DMS79 (cell line): ENCODE results near the gene SYNM.
"Not testable (repeated sequence)": the region's sequence is repeated elsewhere in the genome, so short reads cannot be mapped to it uniquely, and the experiment has no call there.

Source experiments
- DNase-seq: peaks from one replicate; lab custom pipeline; 2025; lab: John Stamatoyannopoulos, UW

Gene SYNM

DNA sequence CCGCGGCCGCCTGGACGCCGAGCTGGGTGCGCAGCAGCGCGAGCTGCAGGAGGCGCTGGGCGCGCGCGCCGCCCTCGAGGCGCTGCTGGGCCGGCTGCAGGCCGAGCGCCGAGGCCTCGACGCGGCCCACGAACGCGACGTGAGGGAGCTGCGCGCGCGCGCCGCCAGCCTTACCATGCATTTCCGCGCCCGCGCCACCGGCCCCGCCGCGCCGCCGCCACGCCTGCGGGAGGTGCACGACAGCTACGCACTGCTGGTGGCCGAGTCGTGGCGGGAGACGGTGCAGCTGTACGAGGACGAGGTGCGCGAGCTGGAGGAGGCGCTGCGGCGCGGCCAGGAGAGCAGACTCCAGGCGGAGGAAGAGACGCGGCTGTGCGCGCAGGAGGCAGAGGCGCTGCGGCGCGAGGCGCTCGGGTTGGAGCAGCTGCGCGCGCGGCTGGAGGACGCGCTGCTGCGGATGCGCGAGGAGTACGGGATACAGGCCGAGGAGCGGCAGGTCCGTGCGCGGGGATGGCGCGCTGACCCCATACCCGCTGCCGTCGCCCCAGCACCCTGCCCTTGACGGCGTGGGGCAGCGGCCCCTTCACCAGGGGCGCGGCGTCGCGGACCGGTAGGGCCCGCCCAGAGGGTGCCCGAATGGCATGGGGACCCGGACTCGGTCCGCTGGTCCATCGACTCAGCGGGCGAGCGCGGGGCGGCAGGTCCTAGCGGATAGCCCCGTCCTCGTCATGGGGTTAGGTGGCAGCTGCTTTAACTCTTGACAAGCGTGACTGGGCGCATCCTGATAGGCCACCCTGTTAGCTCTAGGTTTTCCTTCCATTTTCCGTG lies 848 bp downstream of the SYNM start:
- DNase-seq = no peak

DNA sequence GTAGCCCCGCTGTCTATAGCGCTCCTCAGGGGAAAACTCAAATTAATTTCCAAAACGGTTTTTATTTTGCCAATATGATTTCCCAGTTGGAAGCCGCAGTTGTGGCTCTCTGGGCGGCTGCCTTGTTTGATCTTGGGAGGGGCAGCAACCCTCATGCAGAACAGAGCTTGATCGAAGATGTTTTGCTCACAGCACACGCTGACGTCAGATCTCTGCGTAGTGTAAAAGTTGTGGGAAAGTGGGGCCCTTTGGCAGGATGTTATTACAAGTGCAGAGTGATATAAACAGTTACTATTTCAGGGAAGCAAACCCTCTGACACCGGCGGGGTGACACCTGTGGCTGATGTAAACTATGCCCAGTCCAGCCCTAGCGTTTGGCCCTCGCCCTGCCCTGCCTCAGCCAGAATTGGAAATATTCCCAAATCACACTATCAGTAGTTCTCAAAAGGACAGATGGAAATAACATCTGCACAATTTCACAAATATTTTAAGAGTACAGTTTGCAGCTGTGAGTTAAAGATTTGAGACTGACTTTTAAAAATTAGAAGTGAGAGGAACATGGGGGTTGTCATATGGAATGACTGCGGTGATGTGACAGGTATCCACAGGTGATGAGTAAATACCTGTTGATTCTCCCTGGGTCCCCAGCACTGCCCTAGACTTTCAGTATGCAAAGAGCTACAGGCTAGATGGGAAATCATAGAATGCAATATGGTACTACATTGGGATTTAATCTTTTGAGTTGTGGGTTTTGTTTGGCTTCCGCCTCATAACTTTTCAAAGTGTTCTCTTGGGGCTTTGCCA lies 1.7 kb downstream of the SYNM start:
- DNase-seq = no peak

DNA sequence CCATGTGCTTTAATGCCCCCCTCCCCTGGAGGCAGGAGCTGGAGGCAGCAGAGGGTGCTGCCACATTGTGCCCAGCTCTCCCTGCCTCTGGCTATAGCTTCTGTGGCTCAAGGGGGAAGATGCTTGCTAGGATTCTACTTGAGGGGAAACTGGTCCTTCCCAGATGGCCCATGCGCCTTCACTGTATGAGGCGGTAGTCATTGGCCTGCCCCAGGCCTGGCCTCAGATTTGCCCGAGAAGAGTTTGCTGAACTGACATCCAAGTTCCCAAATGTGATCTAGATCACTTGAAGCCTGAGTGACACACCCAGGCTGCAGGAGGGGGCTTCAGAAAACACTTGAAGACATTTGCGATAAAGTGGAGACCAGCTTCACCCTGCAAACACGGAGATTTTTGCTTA lies 4.1 kb downstream of the SYNM start:
- no peak for DNase-seq

GRCh38 chr15:99109555-99110021 lies 4.7 kb downstream of the SYNM start:
- DNase-seq = no peak

GRCh38 chr15:99110093-99110492 lies 5.2 kb downstream of the SYNM start:
- no peak for DNase-seq

GRCh38 chr15:99110581-99111320 lies 5.9 kb downstream of the SYNM start:
- DNase-seq = no peak

GRCh38 chr15:99111641-99112040 lies 6.8 kb downstream of the SYNM start:
- not testable (repeated sequence) for DNase-seq

DNA sequence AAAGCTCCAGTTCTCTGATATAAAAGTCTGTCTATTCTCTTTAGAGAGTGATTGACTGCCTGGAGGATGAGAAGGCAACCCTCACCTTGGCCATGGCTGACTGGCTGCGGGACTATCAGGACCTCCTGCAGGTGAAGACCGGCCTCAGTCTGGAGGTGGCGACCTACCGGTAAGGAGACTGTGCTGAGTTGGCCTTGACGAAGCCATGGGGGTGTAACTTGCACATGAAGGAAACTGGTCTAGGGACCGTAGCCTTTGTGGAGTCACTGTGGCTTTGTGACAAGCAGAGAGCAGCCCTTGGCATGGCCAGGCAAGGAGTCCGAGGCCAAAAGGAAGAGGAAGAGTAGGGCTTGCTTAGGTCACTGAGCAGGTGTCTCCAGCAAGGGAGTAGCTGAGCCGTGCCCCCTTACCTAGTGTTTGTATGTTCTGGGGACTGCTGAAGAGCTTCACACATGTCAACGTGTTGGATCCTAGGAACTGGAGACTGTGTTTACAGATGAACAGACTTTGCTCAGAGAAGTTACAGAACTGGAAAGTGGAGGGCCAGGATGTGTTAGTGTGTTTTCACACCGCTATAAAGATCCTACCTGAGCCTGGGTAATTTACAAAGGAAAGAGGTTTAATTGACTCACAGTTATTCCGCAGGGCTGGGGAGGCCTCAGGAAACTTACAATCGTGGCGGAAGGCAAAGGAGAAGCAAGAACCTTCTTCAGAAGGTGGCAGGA lies 8.8 kb downstream of the SYNM start:
- no peak for DNase-seq

- no peak for DNase-seq
These were observed 9.8 kb downstream of the SYNM start for GRCh38 chr15:99114511-99115299.

DNA sequence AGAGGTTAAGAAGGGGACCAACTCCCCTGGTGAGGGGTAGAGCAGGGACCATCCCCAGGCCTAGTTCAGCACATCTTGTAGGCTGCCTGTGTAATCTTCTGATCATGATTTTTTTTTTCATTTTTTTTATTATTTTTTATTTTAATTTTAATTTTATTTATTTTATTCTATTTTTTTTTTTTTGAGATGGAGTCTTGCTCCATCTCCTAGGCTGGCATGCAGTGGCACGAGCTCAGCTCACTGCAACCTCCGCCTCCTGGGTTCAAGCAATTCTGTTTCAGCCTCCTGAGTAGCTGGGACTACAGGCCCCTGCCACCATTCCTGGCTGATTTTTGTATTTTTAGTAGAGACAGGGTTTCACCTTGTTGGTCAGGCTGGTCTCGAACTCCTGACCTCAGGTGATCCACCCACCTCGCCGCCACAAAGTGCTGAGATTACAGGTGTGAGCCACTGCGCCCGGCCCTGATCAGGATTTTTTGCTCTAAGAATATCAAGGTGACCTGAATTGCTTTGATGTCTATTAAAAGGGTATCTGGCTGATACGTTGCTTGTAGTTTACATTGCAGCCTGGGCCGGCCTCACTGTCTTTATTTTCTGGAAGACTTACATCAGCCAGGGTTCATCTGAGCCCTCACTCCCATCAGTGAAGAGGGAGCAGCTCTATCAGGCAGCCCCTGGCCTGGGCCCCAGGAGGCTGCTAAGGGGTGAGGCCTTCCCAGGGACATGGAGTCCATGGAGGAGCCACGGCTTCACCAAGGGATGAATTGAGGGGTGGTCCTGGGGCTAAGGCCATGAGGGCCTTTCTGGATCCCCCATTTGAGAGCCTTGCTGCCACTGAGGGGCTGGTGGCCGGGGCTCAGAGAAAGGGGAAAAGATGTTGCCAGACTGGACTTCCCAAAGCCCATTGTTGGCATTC lies 10.7 kb downstream of the SYNM start:
- no peak for DNase-seq

GRCh38 chr15:99117111-99117510 lies 12.2 kb downstream of the SYNM start:
- DNase-seq = no peak

DNA sequence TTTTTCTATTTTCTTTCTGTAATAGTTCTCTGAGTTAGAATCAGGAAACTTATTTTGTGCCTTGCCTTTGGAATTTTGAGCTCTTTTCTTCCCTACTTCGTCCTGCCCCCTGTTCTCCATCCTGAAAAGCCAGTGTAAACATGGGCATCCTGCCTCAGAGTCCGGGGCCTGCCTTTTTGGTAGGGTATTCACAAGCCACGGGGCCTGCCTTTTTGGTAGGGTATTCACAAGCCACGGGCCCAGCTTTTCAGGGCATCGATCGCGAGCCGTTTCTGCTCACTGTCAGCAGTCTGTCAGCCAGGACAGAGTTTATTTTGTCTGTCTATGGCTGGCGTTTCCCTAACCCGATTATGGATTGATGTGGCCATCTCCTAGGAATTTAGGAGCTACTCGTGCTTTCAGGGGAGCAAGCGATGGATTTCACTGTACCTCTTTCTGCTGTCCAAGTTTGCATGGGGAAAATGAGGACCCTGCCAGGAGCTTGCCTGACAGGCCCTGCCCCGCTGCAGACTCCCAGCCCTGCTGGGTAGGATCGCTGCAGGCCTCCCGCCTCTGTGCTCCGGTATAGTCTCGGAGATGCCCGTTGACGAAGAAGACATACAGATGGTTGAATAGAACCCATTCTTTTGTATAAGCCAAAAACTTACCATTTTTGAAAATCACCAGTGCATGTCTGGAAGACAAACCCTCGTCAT lies 12.8 kb downstream of the SYNM start:
- no peak for DNase-seq

- no peak for DNase-seq
These were observed 13.4 kb downstream of the SYNM start for GRCh38 chr15:99118258-99118632.

GRCh38 chr15:99118801-99119546 lies 14.1 kb downstream of the SYNM start:
- DNase-seq = no peak

DNA sequence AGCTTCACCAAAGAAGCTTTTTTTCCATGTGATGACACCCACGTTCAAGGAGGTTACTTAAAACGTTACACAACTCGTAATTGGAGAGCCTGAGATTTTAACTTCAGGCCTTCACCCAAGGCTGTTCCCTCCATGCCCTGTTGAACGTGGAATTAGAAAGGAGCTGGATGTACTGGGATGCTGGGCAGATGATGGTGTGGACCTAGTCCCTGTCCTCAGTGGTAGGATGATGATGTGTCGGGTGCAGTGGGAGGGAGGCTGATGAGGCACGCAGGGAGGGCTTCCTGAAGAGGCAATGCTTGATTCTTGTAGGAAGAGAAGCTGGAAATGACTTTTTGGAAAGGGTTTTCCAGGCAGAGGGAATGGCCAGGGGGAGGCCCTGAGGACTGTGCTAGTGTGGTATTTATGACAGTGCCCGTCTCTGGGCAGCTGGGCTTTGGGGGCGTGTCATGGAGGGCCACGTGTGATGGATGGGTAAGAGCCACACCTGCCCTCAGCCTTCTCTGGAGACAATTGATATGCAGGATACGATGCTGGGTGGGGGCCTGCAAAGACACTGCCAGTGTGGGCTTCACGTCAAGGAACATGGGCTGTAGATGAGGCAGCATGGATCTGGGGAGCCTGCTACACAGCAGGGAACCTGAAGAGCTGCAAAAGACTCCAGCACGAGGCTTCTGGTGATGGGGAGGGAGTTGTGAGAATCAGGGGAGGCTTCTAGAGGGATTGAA lies 15.3 kb downstream of the SYNM start:
- no peak for DNase-seq

- no peak for DNase-seq
These were observed 16.3 kb downstream of the SYNM start for GRCh38 chr15:99121207-99121606.

DNA sequence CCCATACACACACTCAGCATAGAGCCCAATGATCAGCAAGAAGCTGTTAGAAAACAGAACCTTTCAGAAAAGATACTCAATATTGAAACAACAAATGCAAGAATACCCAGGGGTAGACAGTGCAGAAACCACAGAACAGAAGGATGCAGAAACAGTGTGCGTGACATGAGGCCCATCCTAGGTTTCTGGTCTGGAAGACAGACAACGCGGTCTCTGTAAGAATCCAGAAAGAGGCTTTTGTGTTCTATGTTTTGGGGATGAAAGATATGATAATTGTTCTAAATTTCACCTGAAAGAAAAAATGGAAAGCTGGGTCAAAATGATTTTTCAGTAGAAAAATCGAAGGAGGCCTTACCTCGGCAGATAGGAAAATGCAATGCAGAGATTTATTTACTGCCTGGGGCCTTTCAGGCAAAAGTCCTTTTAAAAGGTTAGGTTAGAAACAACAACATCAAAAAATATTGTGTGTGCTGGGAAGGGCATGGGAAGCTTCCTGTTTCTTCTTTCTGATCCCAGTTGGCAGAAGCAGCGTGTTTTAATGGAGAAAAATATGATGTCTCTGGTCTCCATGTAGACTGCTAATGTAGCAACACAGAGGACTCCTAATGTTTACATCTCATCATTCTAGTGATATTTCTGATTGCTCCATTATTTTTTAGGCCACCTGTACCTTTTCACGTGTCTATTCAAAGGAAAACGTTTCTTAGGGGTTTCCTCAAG lies 17.0 kb downstream of the SYNM start:
- no peak for DNase-seq
